ENCODE data around the gene PCDH19.

- TF ChIP-seq POLR2AphosphoS5 (IDR thresholded peaks at IDR 0.05; ENCODE audit: low read depth, low read length) (no peak), CTCF (IDR thresholded peaks at IDR 0.05) (no peak), REST (IDR thresholded peaks at IDR 0.05; ENCODE audit: insufficient read depth in 1 of 2, low read depth in 2 of 2, low read length in 1 of 2) (no peak), SIN3A (IDR thresholded peaks at IDR 0.05; ENCODE audit: borderline replicate concordance, insufficient read depth, low read depth, low read length) (no peak), TCF7L2 (IDR thresholded peaks at IDR 0.05; ENCODE audit: low read depth, low read length) (no peak)
These were observed 39.9 kb upstream of the PCDH19 start for GRCh38 chrX:100449696-100450608.

All from Panc1 (cell line).